ENCODE measurements around the gene UROC1.
A peak's percentile ranks its signal among the peaks of the same experiment; 100 is the strongest.

The UROC1 gene

DNA sequence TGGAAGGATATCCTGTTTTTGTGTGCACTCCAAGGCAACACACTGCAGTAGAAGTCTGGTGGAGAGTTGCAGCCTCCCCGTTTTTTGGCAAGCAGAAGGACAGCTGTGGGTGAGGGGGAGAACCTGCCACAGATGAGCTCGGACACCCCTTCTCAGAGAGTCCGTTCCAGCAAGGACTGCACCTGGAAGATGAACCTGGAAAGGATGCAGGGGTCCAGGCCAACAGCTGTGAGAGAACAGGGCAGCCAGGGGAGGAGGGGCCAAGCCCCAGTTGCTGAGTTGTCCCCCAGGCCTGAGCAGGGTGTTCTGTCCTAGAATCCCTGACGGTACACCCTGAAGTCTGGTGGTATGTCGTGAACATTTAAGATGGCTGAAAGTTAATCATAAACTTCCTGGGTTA lies 72.1 kb downstream of the UROC1 start:
- peaks cover 4% of the 10 kb centered on the region for H3K36me3 ChIP-seq (ENCODE audit: control insufficient read depth, insufficient read depth, low read length)
- no peak overlapping the region for H3K27ac ChIP-seq (ENCODE audit: insufficient read depth, low read depth, low read length, poor library complexity, severe bottlenecking)
- no peaks in the 10 kb centered on the region for H3K27me3 ChIP-seq (ENCODE audit: control insufficient read depth, insufficient read depth, low read length, poor library complexity, severe bottlenecking)
- H3K4me3 ChIP-seq (ENCODE audit: insufficient read depth, low read depth, low read length): no peak overlapping the region
- H3K4me1 ChIP-seq (ENCODE audit: control insufficient read depth, insufficient read depth, low read length): peaks cover 15% of the 10 kb centered on the region
- H3K9me3 ChIP-seq (ENCODE audit: control insufficient read depth, low read length): no peaks in the 10 kb centered on the region
- 92 to 95% methylated on average over 5 of the region's 5 CpGs for WGBS, 2 experiments

DNA sequence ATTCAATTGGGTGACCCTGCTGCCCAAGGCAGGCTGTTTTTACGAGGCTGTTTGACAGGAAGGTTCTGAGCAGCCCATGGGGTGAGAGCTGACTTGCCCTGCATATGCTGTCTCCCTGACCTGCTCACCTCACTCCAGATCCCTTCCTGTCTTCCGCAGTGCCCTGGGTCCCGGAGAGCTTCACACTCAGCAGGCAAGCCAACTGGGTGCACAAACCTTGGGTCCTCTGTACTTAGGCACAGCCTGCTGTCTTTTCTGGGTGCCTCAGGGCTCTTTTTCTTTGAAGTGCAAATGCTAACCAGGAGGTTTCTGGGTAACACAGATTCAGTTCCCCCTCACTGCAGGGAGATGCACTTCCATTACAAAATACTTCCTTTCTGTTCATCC lies 74.7 kb downstream of the UROC1 start:
- Histone ChIP-seq H3K9me3 (ENCODE audit: control insufficient read depth, low read length) (no peaks in the 10 kb centered on the region), H3K27ac (ENCODE audit: insufficient read depth, low read depth, low read length, poor library complexity, severe bottlenecking) (no peak overlapping the region), H3K27me3 (ENCODE audit: control insufficient read depth, insufficient read depth, low read length, poor library complexity, severe bottlenecking) (no peaks in the 10 kb centered on the region), H3K4me1 (ENCODE audit: control insufficient read depth, insufficient read depth, low read length) (peaks cover 26% of the 10 kb centered on the region), H3K36me3 (ENCODE audit: control insufficient read depth, insufficient read depth, low read length) (no peaks in the 10 kb centered on the region), H3K4me3 (ENCODE audit: insufficient read depth, low read depth, low read length) (no peak overlapping the region)
- WGBS, 2 experiments: 86 to 88% methylated on average over 3 of the region's 3 CpGs

DNA sequence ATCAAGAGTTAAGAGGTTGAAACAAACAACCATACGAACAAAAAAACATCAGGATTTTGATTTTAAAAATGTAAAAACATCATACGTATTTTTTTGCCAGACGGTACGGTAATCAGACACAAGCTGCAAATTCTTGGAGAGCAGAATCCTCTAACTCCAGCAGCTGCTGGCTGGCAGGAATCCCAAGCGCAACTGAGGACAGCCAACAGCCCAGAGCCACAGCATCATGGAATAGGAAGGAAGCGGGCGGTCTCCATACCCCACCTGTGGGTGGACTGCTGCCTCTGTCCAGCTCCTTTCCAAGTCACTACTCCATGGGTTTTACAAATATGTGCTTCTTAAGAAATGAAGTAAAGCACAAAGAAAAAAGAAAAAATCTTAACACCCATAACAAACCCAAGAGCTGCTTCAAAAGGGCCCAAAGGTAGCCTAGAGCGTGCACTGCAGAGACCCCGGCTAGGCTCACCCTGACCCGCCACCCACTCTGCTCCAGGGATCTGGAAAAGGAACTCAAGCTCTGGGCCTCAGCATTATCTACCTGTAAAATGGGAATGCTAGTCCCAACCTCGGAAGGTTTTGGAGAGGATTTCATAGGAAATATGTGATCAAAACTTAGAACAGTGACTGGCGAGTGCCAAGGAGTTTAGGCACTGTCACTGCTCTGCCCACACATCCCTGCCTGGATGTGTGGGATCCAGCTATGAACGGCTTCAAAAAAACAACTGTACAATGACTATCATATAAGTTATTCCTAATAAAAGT lies 75.3 kb downstream of the UROC1 start:
- Histone ChIP-seq H3K9me3 (ENCODE audit: control insufficient read depth, low read length) (no peaks in the 10 kb centered on the region), H3K36me3 (ENCODE audit: control insufficient read depth, insufficient read depth, low read length) (no peaks in the 10 kb centered on the region), H3K4me1 (ENCODE audit: control insufficient read depth, insufficient read depth, low read length) (peaks cover 26% of the 10 kb centered on the region), H3K27ac (ENCODE audit: insufficient read depth, low read depth, low read length, poor library complexity, severe bottlenecking) (no peak overlapping the region), H3K27me3 (ENCODE audit: control insufficient read depth, insufficient read depth, low read length, poor library complexity, severe bottlenecking) (no peaks in the 10 kb centered on the region), H3K4me3 (ENCODE audit: insufficient read depth, low read depth, low read length) (no peak overlapping the region)
- 96 to 97% methylated on average over 13 of the region's 13 CpGs for WGBS, 2 experiments

DNA sequence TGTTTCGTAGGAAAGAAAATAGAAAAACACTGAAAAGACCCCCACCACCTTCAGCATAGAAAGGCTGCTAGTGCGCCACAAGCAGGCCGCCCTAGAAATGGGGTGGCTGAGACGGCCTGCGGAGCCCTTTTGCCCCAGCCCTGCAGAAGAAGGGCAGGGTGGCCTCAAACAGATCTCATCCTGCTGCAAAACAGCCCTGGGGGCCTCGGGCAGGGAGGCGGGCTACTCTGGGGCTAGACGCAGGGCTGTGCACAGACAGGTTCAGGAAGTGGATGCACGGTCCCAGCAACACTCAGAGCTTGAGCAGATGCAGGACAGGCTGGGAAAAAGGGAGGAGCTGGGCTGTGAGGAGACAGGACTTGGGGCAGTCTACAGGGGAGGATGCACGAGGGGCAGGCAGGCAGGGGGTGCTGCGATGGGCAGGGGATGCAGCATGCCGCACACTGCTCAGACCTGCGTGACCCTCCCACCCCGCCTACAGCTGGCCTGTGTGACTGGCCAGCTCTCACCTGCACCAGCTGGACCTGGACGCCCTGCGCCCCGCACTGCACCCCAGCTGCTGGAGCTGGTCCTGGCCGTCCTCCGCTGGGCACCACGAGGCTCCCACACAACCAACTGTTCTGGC lies 76.2 kb downstream of the UROC1 start:
- H3K36me3 ChIP-seq (ENCODE audit: control insufficient read depth, insufficient read depth, low read length): no peaks in the 10 kb centered on the region
- H3K4me3 ChIP-seq (ENCODE audit: insufficient read depth, low read depth, low read length): no peak overlapping the region
- H3K27me3 ChIP-seq (ENCODE audit: control insufficient read depth, insufficient read depth, low read length, poor library complexity, severe bottlenecking): no peaks in the 10 kb centered on the region

DNA sequence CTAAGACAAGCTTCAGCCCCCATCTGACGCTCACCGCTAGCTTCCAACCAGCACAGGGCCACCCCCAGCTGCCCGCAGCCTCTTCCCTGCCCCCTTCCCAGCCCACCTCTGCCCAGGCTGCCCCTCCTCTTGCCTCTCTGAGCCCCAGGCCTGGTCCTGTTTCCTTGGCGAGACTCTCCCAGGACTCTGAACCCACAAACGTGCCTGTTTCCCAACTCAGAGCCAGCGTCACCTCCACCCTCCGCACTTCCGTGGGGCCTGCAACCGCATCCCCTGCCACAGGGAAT lies 76.9 kb downstream of the UROC1 start:
- peaks cover 31% of the 10 kb centered on the region for H3K4me1 ChIP-seq (ENCODE audit: control insufficient read depth, insufficient read depth, low read length)
- 73 to 75% methylated on average over 9 of the region's 9 CpGs for WGBS, 2 experiments
- H3K36me3 ChIP-seq (ENCODE audit: control insufficient read depth, insufficient read depth, low read length): no peaks in the 10 kb centered on the region
- no peaks in the 10 kb centered on the region for H3K27me3 ChIP-seq (ENCODE audit: control insufficient read depth, insufficient read depth, low read length, poor library complexity, severe bottlenecking)
- no peak overlapping the region for H3K4me3 ChIP-seq (ENCODE audit: insufficient read depth, low read depth, low read length)
- H3K27ac ChIP-seq (ENCODE audit: insufficient read depth, low read depth, low read length, poor library complexity, severe bottlenecking): peak overlapping the region; percentile 8
- H3K9me3 ChIP-seq (ENCODE audit: control insufficient read depth, low read length): no peaks in the 10 kb centered on the region

More for the DNA sequence above, 76.2 kb downstream of the UROC1 start:
- Histone ChIP-seq H3K4me1 (ENCODE audit: control insufficient read depth, insufficient read depth, low read length) (peaks cover 26% of the 10 kb centered on the region), H3K9me3 (ENCODE audit: control insufficient read depth, low read length) (no peaks in the 10 kb centered on the region), H3K27ac (ENCODE audit: insufficient read depth, low read depth, low read length, poor library complexity, severe bottlenecking) (peak overlapping the region; percentile 8)
- WGBS, 2 experiments: 92% methylated on average over 20 of the region's 20 CpGs

DNA sequence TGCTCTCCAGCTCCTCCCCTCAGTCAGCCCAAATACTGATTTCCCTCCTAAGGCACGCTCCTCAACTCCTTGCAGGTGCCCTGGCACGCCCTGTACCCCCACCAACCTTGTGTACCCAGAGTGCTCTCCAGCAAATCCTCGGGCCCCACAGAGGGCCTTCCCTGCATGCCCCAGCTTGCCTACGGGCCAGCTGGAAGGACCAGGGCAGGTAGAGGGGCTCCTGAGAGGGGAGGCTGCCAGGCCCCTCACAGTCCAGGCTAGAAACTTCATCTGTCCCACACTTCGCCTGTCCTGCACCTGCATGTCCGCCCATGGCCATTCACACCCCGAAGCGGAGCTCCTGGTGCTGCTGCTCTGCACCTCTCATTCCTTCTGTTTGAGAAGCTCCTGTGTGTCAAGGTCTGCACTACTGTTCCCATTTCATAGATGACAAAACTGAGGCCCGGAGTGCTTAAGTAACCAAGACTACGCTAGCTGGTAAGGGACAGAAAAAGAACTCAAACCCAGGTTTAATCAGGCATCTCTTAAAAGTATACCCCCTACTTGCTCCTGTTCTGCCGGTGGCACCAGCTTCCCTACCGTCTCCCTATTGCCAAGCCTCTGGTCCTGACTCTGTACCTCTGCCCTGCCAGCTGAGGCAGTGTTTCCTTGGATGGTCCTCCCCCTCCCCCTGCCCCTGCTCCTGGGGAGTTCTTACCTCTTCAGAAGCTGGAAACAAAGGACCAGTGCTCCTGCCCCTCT lies 77.4 kb downstream of the UROC1 start:
- Histone ChIP-seq H3K36me3 (ENCODE audit: control insufficient read depth, insufficient read depth, low read length) (no peaks in the 10 kb centered on the region), H3K9me3 (ENCODE audit: control insufficient read depth, low read length) (no peaks in the 10 kb centered on the region), H3K27ac (ENCODE audit: insufficient read depth, low read depth, low read length, poor library complexity, severe bottlenecking) (no peak overlapping the region), H3K4me3 (ENCODE audit: insufficient read depth, low read depth, low read length) (no peak overlapping the region), H3K4me1 (ENCODE audit: control insufficient read depth, insufficient read depth, low read length) (peaks cover 31% of the 10 kb centered on the region), H3K27me3 (ENCODE audit: control insufficient read depth, insufficient read depth, low read length, poor library complexity, severe bottlenecking) (no peaks in the 10 kb centered on the region)
- 90 to 91% methylated on average over 12 of the region's 12 CpGs for WGBS, 2 experiments

DNA sequence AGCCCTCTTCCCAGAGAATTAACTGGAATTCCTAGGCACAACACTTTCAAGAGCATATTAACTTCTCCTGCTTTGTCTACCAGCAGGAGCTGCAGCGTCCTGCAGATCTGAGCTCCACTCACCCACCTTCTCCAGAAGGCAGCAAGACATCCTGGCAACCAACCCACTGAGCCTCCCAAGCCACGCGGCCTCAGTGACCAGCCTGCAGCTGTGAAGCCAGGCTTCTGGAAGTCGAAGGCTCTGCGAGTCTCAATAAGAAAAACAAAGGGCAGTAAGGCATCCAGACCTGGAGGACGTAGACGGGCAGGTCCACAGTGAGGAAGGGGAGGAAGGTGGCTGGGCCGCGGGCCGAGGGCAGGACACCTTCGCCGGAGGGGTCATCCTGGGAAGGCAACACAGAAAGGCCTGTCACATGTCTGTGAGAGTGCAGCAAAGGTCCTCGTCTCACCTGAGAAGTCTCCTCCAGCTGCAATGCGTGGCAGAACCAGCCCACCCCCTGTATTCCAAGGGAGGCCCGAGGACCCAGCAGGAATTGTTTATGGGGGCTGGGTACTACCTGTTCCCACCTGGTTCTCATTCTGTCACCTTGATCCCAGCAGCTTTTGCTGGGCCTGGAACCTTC lies 78.1 kb downstream of the UROC1 start:
- H3K27ac ChIP-seq (ENCODE audit: insufficient read depth, low read depth, low read length, poor library complexity, severe bottlenecking): no peak overlapping the region
- H3K27me3 ChIP-seq (ENCODE audit: control insufficient read depth, insufficient read depth, low read length, poor library complexity, severe bottlenecking): no peaks in the 10 kb centered on the region
- peaks cover 31% of the 10 kb centered on the region for H3K4me1 ChIP-seq (ENCODE audit: control insufficient read depth, insufficient read depth, low read length)
- H3K4me3 ChIP-seq (ENCODE audit: insufficient read depth, low read depth, low read length): no peak overlapping the region
- WGBS, 2 experiments: 85 to 86% methylated on average over 15 of the region's 15 CpGs
- H3K9me3 ChIP-seq (ENCODE audit: control insufficient read depth, low read length): no peaks in the 10 kb centered on the region
- H3K36me3 ChIP-seq (ENCODE audit: control insufficient read depth, insufficient read depth, low read length): no peaks in the 10 kb centered on the region

DNA sequence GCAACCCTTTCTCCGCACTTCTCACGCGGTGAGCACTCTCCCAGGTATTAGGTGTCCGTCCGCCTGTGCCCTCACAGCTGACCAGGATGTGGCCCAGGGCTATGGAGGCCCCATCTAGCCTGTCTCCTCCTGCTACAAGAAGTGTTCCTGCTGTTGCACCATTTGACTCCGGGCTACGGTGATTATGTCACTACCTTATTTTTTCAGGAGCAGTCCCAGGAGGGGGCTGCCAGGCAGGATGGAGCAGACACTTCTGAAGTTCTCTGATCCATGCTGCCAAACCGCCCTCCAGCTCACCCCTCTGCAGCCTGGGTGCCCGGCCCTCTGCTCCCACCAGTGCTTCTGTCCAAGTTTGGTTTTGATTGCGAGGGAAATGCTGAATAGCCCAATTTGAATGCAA lies 78.8 kb downstream of the UROC1 start:
- peaks cover 31% of the 10 kb centered on the region for H3K4me1 ChIP-seq (ENCODE audit: control insufficient read depth, insufficient read depth, low read length)
- H3K27me3 ChIP-seq (ENCODE audit: control insufficient read depth, insufficient read depth, low read length, poor library complexity, severe bottlenecking): no peaks in the 10 kb centered on the region
- no peak overlapping the region for H3K27ac ChIP-seq (ENCODE audit: insufficient read depth, low read depth, low read length, poor library complexity, severe bottlenecking)
- no peak overlapping the region for H3K4me3 ChIP-seq (ENCODE audit: insufficient read depth, low read depth, low read length)
- no peaks in the 10 kb centered on the region for H3K36me3 ChIP-seq (ENCODE audit: control insufficient read depth, insufficient read depth, low read length)
- H3K9me3 ChIP-seq (ENCODE audit: control insufficient read depth, low read length): no peaks in the 10 kb centered on the region
- WGBS, 2 experiments: 91 to 95% methylated on average over 10 of the region's 10 CpGs

DNA sequence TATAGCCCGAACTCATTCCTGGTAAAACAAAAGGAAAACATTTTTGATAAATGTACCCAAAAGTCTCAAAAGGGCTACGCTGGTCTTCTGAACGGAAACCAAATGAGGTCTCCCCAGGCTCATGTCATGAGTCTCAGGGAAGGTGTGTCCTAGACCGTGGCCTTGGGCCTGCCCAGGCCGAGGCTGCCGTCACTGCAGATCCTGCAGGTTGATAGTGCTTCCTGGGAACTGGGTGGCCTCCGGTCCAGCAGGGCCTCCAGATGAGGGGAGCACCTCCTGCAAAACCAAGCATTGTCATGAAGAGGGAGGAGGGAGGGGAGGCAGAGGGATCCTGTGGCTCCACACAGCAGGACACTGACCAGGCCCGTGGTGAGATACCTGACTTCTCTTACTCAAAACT lies 79.4 kb downstream of the UROC1 start:
- Histone ChIP-seq H3K27me3 (ENCODE audit: control insufficient read depth, insufficient read depth, low read length, poor library complexity, severe bottlenecking) (no peaks in the 10 kb centered on the region), H3K9me3 (ENCODE audit: control insufficient read depth, low read length) (no peaks in the 10 kb centered on the region), H3K36me3 (ENCODE audit: control insufficient read depth, insufficient read depth, low read length) (no peaks in the 10 kb centered on the region), H3K4me3 (ENCODE audit: insufficient read depth, low read depth, low read length) (no peak overlapping the region), H3K27ac (ENCODE audit: insufficient read depth, low read depth, low read length, poor library complexity, severe bottlenecking) (no peak overlapping the region), H3K4me1 (ENCODE audit: control insufficient read depth, insufficient read depth, low read length) (peaks cover 31% of the 10 kb centered on the region)
- WGBS, 2 experiments: 86 to 93% methylated on average over 7 to 8 of the region's 8 CpGs

Data from ectodermal cell (in vitro differentiated cells).